GM18526 (cell line): ENCODE results near the gene DCLK1.

ENCODE experiments used
- POLR2A ChIP-seq: IDR thresholded peaks from 3 replicates; pipeline ENCODE4 v1.6.1; 2011; ENCODE audit not compliant: insufficient read length; ENCODE audit errors: extremely low read depth

The DCLK1 gene

DNA sequence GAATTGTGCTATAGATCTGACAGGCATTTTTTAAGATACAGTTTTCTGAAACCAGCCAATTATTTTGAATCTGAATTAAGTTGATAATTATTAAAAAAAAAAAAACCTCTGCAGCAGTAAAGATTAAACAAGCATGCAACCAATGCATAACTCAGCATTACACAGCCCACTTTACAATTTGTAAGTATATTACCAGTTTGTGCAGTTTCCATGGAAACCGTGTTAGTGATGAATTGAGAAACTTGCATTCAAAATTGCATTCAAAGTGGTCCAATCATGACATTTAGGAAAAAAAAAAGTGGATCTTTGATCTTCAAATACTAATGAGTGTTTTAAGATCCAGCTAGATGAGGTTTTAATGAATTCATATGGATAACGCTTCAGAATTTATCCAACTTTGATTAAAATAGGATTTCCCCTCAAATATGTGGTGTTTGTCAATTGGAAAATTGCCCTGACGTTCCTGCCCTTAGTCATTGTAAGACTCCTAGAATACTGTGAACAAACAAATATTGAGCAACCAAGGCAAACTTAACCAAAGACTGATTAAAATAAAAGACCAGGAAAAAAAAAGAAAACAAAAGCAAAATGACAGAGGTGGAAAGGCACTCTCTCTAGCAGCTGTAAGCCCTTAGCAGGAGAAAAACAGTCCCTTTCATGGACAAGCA is 339.9 kb downstream of the DCLK1 start:
- TF ChIP-seq POLR2A = no peak

DNA sequence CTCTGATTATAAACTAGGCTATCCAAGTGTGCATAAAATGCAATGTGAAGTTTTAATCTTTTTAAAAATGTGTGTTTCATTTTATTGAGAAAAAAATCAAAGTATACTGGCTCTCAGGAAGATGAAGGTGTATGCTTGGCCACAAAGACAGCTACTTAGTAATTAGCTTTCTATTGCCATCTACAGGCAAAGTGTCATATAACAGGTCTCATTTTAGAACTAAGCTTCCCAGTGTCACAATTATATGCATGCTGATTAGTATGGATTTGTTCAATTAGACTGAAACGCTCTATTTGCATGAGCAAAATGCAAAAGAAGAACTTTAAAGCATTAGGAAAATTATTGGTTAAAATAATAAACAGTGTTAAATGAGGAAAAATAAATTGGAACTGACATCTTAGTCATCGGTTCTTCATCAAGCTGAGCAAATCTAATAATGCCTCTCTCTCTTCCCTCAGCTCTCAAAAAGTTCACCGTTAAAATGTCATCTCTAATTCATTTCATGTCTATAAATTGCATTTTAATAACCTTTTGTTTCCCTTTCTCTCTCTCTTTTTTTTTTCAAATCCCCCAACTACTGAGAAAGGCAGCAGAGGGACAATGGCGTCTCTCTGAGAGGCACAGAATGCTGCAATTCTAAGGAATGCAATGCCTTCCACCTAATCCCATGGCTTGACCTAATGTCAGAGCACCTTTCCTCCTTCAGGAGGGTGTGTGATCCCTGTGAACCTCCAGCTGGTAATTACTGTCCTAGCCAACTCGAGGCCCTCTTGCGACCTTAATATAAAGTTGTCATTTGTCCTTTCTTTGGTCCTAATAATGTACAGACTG is 341.6 kb downstream of the DCLK1 start:
- TF ChIP-seq POLR2A = no peak

DNA sequence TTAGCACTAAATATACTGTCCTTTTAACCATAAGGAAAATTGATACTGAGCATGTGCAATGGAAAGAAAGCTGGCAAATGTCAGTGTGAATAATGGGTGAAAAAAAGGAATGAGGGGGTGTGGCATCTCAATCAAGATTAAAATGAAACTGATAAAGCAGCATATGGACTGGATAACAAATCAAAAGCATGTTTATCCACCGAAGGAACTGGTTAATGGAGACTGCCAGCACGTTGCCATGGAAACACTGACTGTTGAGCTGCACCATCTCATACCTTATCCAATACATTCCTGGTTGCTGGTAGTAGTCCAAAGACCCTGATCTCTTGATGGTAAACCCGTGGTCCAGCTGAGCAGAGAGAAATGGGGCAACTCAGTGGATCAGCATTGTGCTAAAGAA is 343.2 kb downstream of the DCLK1 start:
- no peak for TF ChIP-seq POLR2A

DNA sequence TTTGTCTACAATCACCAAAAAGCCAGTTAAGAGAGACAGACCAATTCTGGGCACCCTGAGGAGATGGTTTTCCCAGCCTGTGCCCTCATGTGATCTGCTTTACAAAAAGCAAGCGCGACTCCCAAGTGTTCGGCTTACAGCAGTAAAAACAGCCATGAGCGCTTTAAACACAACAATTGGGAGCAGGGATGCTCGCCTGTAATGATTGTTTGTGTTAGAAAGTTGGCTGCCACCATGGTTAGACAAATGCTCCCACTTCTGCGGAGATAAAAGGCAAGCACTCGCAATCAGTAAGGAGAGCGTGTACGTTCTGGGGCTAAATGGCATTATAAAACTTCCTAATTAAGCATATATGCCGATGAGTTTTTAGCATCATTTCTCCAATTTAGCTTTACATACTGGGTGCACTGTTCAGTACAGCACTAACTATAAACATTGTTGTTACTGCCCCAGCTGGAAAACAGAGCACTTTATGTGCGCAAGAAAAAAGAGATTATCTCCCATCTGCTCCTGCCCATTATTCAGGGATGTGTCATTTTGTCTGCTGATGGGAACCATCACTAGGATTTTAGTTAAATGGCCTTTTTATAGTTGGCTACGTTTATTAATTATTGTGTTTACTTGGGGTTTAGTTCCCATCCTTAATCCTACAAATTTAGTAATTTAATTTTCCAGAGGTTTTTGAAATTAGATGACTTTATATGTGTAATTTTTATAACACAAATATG is 345.4 kb downstream of the DCLK1 start:
- no peak for TF ChIP-seq POLR2A

DNA sequence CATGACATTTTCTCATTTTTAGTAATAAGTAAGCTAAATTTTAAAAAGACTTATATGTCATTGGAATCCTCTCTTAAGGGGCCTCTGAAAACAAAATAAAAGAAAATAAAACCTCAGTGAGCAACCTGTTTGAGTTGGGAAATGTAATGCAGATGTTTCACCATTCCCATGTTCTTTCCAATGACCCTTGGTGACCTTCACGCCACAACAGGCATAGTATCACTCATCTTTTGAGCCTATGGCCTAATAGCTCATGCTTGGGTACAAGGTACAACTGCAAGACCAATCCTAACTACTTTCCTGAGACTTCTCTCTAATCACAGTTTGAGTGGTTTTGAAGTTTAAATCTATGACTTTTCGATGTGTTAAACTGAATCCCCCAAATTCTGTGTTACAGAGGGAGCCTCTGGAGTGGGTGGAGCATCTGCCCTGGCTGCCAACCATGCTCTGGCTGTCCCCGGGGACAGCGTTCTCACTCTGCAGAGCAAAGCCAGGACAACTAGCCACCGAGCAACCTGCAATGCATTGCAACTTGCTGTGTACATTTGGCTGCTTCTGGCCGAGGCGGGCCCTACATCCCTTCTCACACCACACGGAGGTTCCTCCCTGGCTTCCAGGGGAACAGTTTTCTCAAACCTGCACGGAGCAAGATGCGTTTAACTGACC is 346.8 kb downstream of the DCLK1 start:
- TF ChIP-seq POLR2A = no peak

DNA sequence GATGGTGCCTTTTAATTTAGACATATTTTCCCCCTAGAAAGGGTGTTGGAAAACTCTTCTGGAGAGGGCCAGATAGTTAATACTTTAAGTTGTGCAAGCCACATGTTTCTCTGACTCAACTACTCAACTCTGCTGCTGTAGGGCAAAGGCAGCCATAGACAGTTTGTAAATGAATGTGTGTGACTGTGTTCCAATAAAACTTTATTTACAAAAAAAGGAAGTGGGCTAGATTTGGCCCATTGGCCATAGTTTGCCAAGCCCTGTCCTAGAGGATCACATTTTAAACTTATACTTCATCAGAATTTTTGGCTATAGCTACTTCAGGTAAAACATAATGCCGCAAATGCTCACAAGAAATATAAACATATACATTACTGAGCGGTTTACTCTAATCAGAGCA is 348.4 kb downstream of the DCLK1 start:
- no peak for TF ChIP-seq POLR2A

DNA sequence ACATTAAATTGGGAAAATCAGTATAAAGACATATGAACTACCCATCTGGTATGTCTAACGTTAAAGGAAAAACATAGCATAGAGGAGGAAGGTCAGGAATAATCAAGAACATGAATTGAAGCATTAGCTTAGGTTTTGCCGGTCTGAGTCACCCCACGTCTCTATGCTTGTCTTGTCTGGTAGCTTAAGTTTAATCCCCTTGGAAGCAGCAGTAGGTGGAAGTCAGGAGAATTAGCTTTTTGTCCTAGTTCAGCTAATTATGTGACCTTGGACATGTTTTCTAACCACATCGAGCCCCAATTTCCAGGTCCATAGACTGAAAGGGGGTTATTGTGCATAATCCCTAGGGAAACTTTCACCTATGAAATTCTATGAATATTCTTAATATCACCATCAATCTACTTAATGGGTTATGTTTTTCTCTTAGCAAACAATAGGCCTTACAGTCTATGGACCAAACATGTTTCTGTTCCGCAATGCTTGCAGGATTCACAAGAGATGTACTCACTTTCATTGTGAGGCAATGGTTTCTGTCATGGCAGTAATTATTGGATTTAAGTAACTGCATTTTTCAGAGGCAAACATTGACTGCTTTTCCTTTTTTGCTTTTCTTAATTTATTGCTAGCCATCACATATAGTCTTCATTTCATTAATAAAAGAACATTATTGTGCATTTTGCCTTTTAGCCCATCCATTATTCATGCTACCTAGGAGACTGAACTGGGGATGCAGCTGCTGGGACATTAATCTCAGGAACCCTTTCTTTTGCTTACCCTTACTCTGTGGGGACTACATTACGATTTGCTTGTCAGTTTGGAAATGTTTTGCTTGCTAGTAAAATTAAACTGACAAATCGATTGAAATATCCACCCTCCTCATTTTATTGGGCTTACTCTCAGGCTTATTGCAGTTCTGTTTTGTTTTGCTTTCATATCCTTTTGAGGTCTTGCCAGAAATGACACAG is 349.9 kb downstream of the DCLK1 start:
- no peak for TF ChIP-seq POLR2A

DNA sequence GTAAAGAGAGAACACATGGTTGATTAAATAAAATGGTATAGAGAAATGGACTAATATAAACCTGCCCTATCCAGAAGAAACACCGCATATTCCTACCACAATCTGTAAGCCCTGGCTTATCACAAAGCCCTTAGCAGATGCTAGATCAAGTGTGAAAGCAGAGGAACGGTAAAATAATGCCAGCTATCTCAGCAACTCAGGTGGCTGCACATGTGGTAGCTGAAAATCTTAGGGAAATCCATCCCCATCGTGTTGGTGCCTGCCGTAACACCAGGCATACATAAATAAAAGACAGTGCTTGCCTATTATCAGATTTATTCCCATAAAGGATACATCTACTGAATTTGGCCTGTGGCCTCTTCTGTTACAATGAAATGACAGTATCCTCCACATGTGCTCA is 350.6 kb downstream of the DCLK1 start:
- TF ChIP-seq POLR2A = no peak

DNA sequence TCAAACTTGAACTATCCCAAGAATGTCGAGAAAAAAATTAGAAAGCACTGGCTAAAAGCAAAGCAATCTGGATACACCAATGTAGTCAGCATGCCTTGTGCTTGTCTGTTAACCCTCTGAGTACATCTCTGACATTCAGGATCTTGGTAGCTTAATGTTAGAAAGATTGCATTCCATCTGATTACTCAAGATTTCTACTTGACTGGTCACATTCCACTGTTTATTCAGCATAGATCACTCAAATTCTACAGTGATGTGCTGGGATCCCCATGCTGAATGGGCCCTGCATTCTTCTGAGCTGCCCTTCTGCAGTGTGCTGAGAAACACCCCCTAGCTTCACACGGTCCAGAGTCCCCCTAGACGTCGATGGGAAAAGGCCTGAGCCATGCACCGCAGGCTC is 359.3 kb downstream of the DCLK1 start:
- TF ChIP-seq POLR2A = no peak

DNA sequence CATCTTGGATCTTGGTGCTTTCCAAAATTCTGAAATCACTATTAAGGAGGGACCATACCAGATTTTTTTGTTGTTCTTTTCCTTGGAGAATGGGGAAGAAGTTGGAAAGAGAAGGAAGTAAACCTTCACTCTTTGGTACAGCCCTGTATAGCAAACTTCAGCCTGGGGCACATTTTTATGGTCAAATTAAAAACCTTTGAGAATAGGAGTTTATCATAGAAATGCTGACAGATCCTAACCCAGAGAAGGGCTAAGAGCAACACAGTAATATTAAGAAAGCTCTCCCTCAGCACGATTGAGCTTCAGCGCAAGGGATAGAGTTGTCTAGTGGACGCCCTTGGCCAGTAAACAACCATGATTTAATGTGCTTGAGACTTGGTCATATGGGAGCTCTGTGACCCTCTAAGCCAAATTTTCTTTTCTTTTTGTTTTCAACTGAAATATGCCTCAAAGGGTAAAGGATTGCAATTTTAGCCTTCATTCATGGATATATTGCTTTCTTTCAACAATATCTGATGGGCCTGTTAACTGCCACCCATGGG is 360.4 kb downstream of the DCLK1 start:
- TF ChIP-seq POLR2A = no peak

DNA sequence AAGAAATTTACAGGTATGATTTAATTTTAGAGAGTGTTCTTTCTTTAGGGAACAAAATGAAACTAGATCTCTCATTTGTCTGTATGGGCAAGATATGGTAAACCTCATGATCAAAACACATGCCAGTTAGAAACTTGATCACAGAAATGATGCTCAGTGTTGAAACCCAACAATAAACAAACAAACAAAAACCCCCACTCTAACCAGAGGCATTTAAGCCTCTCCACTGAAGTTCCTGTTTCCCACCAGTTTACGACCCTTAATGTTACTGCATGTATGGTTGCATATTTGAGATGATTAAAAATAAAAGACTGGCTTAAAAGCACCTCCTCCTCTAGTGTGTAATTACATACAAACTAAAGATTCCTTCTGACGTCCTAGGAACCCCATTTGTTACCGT is 361.4 kb downstream of the DCLK1 start:
- no peak for TF ChIP-seq POLR2A

DNA sequence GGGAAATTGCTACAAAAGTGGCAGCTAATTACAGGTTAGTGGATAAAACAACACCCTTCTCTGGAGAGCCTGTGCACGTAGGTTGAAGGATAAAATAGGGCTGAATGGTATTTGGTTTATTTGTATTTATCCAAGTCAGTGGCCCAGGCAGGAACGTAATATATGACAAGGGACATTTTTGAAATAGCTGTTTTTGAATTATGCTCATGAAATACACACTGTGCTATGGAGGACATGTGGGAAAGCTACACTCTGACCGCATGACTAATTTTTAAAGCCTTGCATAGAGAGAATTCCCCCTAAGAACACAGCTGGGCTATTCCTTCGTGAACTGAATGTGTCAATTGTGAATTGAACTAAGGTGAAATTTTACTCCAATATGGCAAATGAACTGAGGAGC is 362.6 kb downstream of the DCLK1 start:
- no peak for TF ChIP-seq POLR2A

DNA sequence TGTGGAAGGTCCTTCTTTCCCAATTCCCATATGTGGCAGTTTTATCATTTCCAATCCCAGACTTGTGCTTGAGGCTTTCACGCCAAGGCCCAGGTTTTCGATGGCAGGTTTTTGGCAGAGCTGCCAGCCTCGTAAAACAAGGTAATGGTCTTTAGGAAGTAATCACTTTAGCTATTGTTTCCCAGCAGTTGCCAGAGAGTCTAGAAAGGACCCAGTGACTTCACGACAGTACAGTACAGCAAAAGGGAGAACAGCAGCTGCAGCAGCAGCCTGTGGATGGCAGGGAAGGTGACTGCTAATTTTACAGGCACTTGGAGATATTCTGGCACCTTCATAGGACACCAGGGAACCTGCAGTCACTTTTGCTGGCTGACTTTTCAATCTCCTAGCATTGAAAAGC is 363.1 kb downstream of the DCLK1 start:
- TF ChIP-seq POLR2A = no peak
